Osteocyte (in vitro differentiated cells): Measurements from ENCODE around the gene CSKMT. TPM values are rescaled to one million over a fixed set of nuclear protein-coding genes. Genes with fewer than 3 reads are reported as not detected.
A peak's percentile ranks its signal among the peaks of the same experiment; 100 is the strongest.

ENCODE experiments used
- DNase-seq: peaks from one replicate; pipeline ENCODE4 v3.0.0; 2021; ENCODE audit warnings: mixed read lengths; ENCODE audit not compliant: unreplicated experiment; ENCODE audit errors: extremely low spot score
- H3K27ac Mint-ChIP-seq: one replicate; pipeline ENCODE4 v1.8.0; 2021; ENCODE audit warnings: mild to moderate bottlenecking, mixed read lengths; ENCODE audit not compliant: unreplicated experiment
- H3K27me3 Mint-ChIP-seq: one replicate; pipeline ENCODE4 v1.8.0; 2021; ENCODE audit warnings: mixed read lengths; ENCODE audit not compliant: unreplicated experiment
- H3K36me3 Mint-ChIP-seq: one replicate; pipeline ENCODE4 v1.8.0; 2021; ENCODE audit warnings: mixed read lengths; ENCODE audit not compliant: unreplicated experiment
- H3K4me1 Mint-ChIP-seq: one replicate; pipeline ENCODE4 v1.8.0; 2021; ENCODE audit warnings: mixed read lengths; ENCODE audit not compliant: unreplicated experiment
- H3K4me3 Mint-ChIP-seq: one replicate; pipeline ENCODE4 v1.8.0; 2021; ENCODE audit warnings: mild to moderate bottlenecking, moderate library complexity, mixed read lengths; ENCODE audit not compliant: unreplicated experiment
- H3K9me3 Mint-ChIP-seq: one replicate; pipeline ENCODE4 v1.8.0; 2021; ENCODE audit warnings: mixed read lengths; ENCODE audit not compliant: unreplicated experiment
- CTCF ChIP-seq: fragments of 200-600 bp; sonication (generic); IDR thresholded peaks from 2 replicates; pipeline ENCODE4 v1.5.0; 2021; ENCODE audit warnings: antibody characterized with exemption, mild to moderate bottlenecking, moderate library complexity
- total RNA-seq: library from RNA; stranded (reverse); gene quantifications from 2 replicates; pipeline ENCODE4 v1.2.1, GENCODE V29; 2021

Gene CSKMT
- total RNA-seq, 1 donor from 2014 or later = 27.3 TPM

- TF ChIP-seq CTCF = no peak
- H3K9me3 Mint-ChIP-seq = no peaks in the 10 kb centered on the region
- H3K4me3 Mint-ChIP-seq = no peak overlapping the region
- H3K4me1 Mint-ChIP-seq = peaks cover 14% of the 10 kb centered on the region
- no peaks in the 10 kb centered on the region for H3K36me3 Mint-ChIP-seq
- no peaks in the 10 kb centered on the region for H3K27me3 Mint-ChIP-seq
- no peak for DNase-seq
- no peak overlapping the region for H3K27ac Mint-ChIP-seq
Measured at GRCh38 chr11:62656796-62657429, 8.2 kb upstream of the CSKMT start.

GRCh38 chr11:62664405-62665074, 572 bp upstream of the CSKMT start:
- peaks cover 25% of the 10 kb centered on the region for H3K4me1 Mint-ChIP-seq
- DNase-seq = no peak
- H3K27ac Mint-ChIP-seq = peak overlapping the region; percentile 96
- TF ChIP-seq CTCF = no peak
- H3K36me3 Mint-ChIP-seq = peaks cover 10% of the 10 kb centered on the region
- peak overlapping the region; percentile 91 for H3K4me3 Mint-ChIP-seq
- no peaks in the 10 kb centered on the region for H3K27me3 Mint-ChIP-seq
- H3K9me3 Mint-ChIP-seq = no peaks in the 10 kb centered on the region

GRCh38 chr11:62665599-62666258, 617 bp downstream of the CSKMT start:
- peaks cover 10% of the 10 kb centered on the region for H3K36me3 Mint-ChIP-seq
- no peaks in the 10 kb centered on the region for H3K9me3 Mint-ChIP-seq
- no peak for DNase-seq
- H3K27ac Mint-ChIP-seq = peak overlapping the region; percentile 96
- peaks cover 34% of the 10 kb centered on the region for H3K4me1 Mint-ChIP-seq
- peak overlapping the region; percentile 91 for H3K4me3 Mint-ChIP-seq
- no peaks in the 10 kb centered on the region for H3K27me3 Mint-ChIP-seq
- TF ChIP-seq CTCF = no peak

- no peak for DNase-seq
- Mint-ChIP-seq H3K9me3 (no peaks in the 10 kb centered on the region), H3K4me1 (peaks cover 39% of the 10 kb centered on the region), H3K27ac (peak overlapping the region; percentile 96), H3K4me3 (peak overlapping the region; percentile 91), H3K36me3 (peaks cover 10% of the 10 kb centered on the region), H3K27me3 (no peaks in the 10 kb centered on the region)
- no peak for TF ChIP-seq CTCF
Measured at GRCh38 chr11:62666259-62666926, 1.3 kb downstream of the CSKMT start.
